HFFc6 (cell line): ENCODE measurements around the gene CDH3. TPM values are rescaled to one million over a fixed set of nuclear protein-coding genes. Genes with fewer than 3 reads are reported as not detected.

Source experiments
- DNase-seq: peaks from one replicate; pipeline ENCODE4 v3.0.0-alpha.2; 2018
- H3K27ac Mint-ChIP-seq: 2 replicates; pipeline ENCODE4 v1.8.0; 2020; ENCODE audit warnings: mild to moderate bottlenecking, mixed read lengths
- H3K27me3 Mint-ChIP-seq: 2 replicates; pipeline ENCODE4 v1.8.0; 2021; ENCODE audit warnings: mild to moderate bottlenecking, moderate library complexity, mixed read lengths; ENCODE audit not compliant: insufficient read depth
- H3K36me3 Mint-ChIP-seq: 2 replicates; pipeline ENCODE4 v1.8.0; 2021; ENCODE audit warnings: low read depth, mixed read lengths
- H3K4me1 Mint-ChIP-seq: 2 replicates; pipeline ENCODE4 v1.8.0; 2020; ENCODE audit warnings: low read depth, mixed read lengths
- H3K4me3 Mint-ChIP-seq: 2 replicates; pipeline ENCODE4 v1.8.0; 2020; ENCODE audit warnings: mild to moderate bottlenecking, moderate library complexity, mixed read lengths
- H3K9me3 Mint-ChIP-seq: 2 replicates; pipeline ENCODE4 v1.8.0; 2020; ENCODE audit warnings: mild to moderate bottlenecking, mixed read lengths
- total RNA-seq, 6 experiments: library from RNA; stranded (reverse); fragmentation: NEBNext Ultra II Directional; extraction: Animal tissue kit (Norgen Biotek cat#: 25700); gene quantifications; 2 replicates in 1 of 6; 3 replicates in 5 of 6; pipeline ENCODE4 v1.2.3, GENCODE V29; 2021
- TF ChIP-seq, protein P1 (sequence below): fragments of 200-600 bp; sonication (generic); IDR thresholded peaks from 2 replicates; pipeline ENCODE4 v1.5.0; 2021; ENCODE audit warnings: antibody characterized with exemption, mild to moderate bottlenecking

The CDH3 gene
- total RNA-seq, 6 experiments from 2014 or later: 0.10 to 0.36 (median 0.13) TPM; not detected in 2

DNA sequence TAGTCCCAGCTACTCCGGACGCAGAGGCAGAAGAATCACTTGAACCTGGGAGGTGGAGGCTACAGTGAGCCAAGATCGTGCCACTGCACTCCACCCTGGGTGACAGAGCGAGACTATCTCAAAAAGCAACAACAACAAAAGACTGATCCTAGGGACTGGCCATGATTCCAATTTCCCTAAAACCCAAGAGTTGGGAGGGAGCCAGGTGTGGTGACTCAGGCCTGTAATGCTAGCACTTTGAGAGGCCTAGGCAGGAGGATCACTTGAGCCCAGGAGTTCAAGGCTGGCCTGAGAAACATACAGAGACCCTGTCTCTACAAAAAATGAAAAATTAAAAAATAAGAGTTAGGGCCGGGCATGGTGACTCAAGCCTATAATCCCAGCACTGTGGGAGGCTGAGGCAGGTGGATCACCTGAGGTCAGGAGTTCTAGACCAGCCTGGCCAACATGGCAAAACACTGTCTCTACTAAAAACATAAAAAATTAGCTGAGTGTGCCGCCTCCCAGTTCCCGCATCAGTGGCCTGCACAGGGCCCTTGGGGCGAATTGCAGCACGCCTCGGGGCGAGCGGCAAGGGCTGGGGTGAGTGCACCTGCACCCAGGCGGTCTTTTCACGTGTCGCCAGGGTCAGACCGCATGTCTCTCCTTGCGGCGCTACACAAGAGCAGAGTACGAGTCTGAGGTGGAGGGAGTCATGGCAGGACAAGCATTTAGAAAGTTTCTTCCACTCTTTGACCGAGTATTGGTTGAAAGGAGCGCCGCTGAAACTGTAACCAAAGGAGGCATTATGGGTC is 40.8 kb downstream of the CDH3 start:
- H3K4me3 Mint-ChIP-seq: no peak overlapping the region
- peaks cover 11% of the 10 kb centered on the region for H3K27me3 Mint-ChIP-seq
- H3K36me3 Mint-ChIP-seq: no peaks in the 10 kb centered on the region
- no peaks in the 10 kb centered on the region for H3K9me3 Mint-ChIP-seq
- no peak for DNase-seq
- H3K4me1 Mint-ChIP-seq: no peaks in the 10 kb centered on the region
- no peak overlapping the region for H3K27ac Mint-ChIP-seq
- TF ChIP-seq, protein P1, sequence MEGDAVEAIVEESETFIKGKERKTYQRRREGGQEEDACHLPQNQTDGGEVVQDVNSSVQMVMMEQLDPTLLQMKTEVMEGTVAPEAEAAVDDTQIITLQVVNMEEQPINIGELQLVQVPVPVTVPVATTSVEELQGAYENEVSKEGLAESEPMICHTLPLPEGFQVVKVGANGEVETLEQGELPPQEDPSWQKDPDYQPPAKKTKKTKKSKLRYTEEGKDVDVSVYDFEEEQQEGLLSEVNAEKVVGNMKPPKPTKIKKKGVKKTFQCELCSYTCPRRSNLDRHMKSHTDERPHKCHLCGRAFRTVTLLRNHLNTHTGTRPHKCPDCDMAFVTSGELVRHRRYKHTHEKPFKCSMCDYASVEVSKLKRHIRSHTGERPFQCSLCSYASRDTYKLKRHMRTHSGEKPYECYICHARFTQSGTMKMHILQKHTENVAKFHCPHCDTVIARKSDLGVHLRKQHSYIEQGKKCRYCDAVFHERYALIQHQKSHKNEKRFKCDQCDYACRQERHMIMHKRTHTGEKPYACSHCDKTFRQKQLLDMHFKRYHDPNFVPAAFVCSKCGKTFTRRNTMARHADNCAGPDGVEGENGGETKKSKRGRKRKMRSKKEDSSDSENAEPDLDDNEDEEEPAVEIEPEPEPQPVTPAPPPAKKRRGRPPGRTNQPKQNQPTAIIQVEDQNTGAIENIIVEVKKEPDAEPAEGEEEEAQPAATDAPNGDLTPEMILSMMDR: no peak

DNA sequence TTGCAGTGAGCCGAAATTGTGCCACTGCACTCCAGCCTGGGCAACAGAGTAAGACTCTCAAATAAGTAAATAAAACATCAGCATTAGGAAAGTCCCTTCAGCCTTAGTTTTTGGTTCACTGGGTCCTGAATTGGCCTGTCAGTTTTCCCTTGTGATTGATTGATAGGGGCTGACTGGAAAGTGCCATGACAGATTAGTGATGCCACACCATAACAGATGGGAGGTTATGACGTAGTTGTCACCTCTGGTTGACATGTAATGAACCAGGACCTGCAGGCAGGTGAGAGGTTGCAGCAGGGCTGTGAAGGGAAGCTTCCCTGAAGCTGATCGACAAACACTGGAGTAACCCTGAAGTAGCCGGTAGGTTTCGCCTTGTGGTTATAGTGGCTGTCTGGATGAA is 41.8 kb downstream of the CDH3 start:
- H3K4me1 Mint-ChIP-seq: no peaks in the 10 kb centered on the region
- TF ChIP-seq, protein P1: no peak
- no peak for DNase-seq
- no peaks in the 10 kb centered on the region for H3K9me3 Mint-ChIP-seq
- no peaks in the 10 kb centered on the region for H3K36me3 Mint-ChIP-seq
- no peak overlapping the region for H3K27ac Mint-ChIP-seq
- no peak overlapping the region for H3K4me3 Mint-ChIP-seq
- peaks cover 12% of the 10 kb centered on the region for H3K27me3 Mint-ChIP-seq

DNA sequence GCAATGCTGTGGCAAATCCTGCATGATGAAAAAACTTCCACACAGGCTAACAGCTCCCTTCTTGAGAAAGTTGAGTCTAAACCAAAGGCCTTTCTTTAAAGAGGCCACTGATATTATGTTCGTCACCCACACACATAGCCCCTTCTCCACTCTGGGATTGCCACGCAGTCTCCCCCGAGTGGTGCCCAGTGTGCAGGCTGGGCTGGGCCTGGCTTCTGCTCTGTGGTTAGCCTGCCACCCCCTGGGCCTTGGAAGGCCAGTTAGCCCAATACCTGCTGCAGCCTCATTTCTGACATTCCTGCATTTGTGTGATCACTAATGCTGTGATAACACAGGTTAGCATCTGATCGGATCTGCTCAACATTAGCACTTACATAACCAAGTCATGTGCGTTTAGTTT is 44.8 kb downstream of the CDH3 start:
- Mint-ChIP-seq H3K36me3 (no peaks in the 10 kb centered on the region), H3K9me3 (no peaks in the 10 kb centered on the region), H3K4me3 (no peak overlapping the region), H3K27me3 (peaks cover 20% of the 10 kb centered on the region), H3K4me1 (no peaks in the 10 kb centered on the region), H3K27ac (no peak overlapping the region)
- TF ChIP-seq, protein P1: no peak
- no peak for DNase-seq

DNA sequence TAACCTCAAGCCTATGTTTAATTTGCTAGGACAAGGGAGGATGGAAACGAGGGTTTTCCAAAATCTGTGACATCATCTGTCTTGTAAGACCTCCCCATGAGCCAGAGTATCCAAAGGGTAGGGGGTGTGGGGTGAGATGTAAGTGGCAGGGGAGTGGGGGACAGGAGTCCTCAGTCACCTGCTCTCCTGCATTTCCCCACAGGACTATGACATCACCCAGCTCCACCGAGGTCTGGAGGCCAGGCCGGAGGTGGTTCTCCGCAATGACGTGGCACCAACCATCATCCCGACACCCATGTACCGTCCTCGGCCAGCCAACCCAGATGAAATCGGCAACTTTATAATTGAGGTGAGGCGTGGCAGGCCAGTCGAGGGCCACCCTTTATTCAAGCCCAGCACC is 50.5 kb downstream of the CDH3 start:
- no peak overlapping the region for H3K27ac Mint-ChIP-seq
- TF ChIP-seq, protein P1: no peak
- no peaks in the 10 kb centered on the region for H3K9me3 Mint-ChIP-seq
- DNase-seq: no peak
- no peaks in the 10 kb centered on the region for H3K36me3 Mint-ChIP-seq
- peaks cover 18% of the 10 kb centered on the region for H3K27me3 Mint-ChIP-seq
- H3K4me3 Mint-ChIP-seq: no peak overlapping the region
- H3K4me1 Mint-ChIP-seq: peaks cover 8% of the 10 kb centered on the region

DNA sequence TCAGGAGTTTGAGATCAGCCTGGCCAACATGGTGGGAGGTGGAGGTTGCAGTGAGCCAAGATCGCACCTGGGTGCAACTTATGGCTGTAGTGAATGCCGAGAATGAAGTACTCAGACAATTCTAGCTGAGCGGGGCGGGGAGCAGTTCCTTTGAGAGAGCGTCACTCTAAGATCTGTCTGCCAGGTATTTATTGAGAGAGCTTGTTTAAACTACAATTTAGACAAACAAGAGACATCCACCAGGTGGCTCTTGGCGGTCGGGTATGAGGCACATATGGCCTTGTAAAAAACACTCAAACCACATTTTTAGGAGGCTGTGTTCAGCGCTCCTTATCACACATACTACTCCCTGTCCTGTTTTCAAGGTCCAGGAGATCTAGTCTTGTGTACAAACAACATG is 51.4 kb downstream of the CDH3 start:
- H3K27me3 Mint-ChIP-seq: peaks cover 18% of the 10 kb centered on the region
- no peaks in the 10 kb centered on the region for H3K36me3 Mint-ChIP-seq
- H3K4me3 Mint-ChIP-seq: no peak overlapping the region
- H3K27ac Mint-ChIP-seq: no peak overlapping the region
- no peaks in the 10 kb centered on the region for H3K9me3 Mint-ChIP-seq
- TF ChIP-seq, protein P1: no peak
- peaks cover 8% of the 10 kb centered on the region for H3K4me1 Mint-ChIP-seq
- DNase-seq: no peak
